HepG2 (cell line): ENCODE measurements around the gene CAMK1. TPM values are rescaled to one million over a fixed set of nuclear protein-coding genes. Genes with fewer than 3 reads are reported as not detected.

ENCODE experiments used
- ATAC-seq: fragments of 200-7000 bp; cut with Tn5 transposase; 3 replicates; pipeline ENCODE4 v1.9.1; 2020; ENCODE audit warnings: mild to moderate bottlenecking, moderate library complexity
- BruUV-seq: library from RNA; stranded (reverse); fragments of 400-500 nt; replicated peaks from 2 replicates; lab custom pipeline; 2021; lab: Mats Ljungman, UMichigan
- CTCF ChIA-PET: fragments of 300-600 bp; formaldehyde crosslinking; extraction: SDS; loops from one replicate; lab custom pipeline; 2021; ENCODE audit warnings: low total read pairs, inconsistent platforms, low intra/inter-chr PET ratio; lab: Yijun Ruan, JAX
- POLR2A ChIA-PET: fragments of 350-600 bp; sonication (Branson Sonifier 250); formaldehyde crosslinking; loops from one replicate; lab custom pipeline; 2020; ENCODE audit warnings: antibody characterized with exemption, inconsistent platforms; lab: Yijun Ruan, JAX
- DNase-seq: peaks from one replicate; pipeline ENCODE4 v3.0.0-alpha.2; 2015; ENCODE audit warnings: low spot score
- FAIRE-seq: peaks from 3 replicates; lab custom pipeline; 2011; peaks lifted over from hg19 to GRCh38; lab: Jason Lieb, UNC
- H2AFZ ChIP-seq: one replicate; pipeline ENCODE4 v1.6.1; 2011; ENCODE audit warnings: low read length, inconsistent platforms
- H3K27ac ChIP-seq: fragments of 300-600 bp; 3 replicates; pipeline ENCODE4 v1.8.0; 2011; ENCODE audit warnings: mixed run types, mild to moderate bottlenecking, mixed read lengths, low read length, inconsistent platforms; ENCODE audit not compliant: insufficient read depth; ENCODE audit errors: extremely low read length
- H3K27me3 ChIP-seq, 2 experiments: fragments of 200-600 bp in 1 of 2; 2 replicates in 1 of 2; 3 replicates in 1 of 2; pipeline versions ENCODE4 v1.6.0 to v1.8.0; 2011; ENCODE audit warnings: low read length in 2 of 2, mild to moderate bottlenecking in 2 of 2, moderate library complexity in 2 of 2, inconsistent platforms in 1 of 2; ENCODE audit not compliant: insufficient read depth in 2 of 2, control insufficient read depth in 1 of 2
- H3K36me3 ChIP-seq, 2 experiments: fragments of 200-600 bp in 1 of 2; replicated peaks in 1 of 2; 2 replicates in 1 of 2; 3 replicates in 1 of 2; pipeline versions ENCODE4 v1.5.1 to v1.8.0; 2011; ENCODE audit warnings: low read length in 2 of 2, inconsistent platforms in 1 of 2; ENCODE audit not compliant: insufficient read depth in 2 of 2, control insufficient read depth in 1 of 2
- H3K4me1 ChIP-seq: 2 replicates; pipeline ENCODE4 v1.5.1; 2012; ENCODE audit warnings: low read length, inconsistent platforms; ENCODE audit not compliant: insufficient read depth
- H3K4me2 ChIP-seq: 2 replicates; pipeline ENCODE4 v1.6.0; 2011; ENCODE audit warnings: low read depth, low read length, inconsistent platforms
- H3K4me3 ChIP-seq, 3 experiments: fragments of 200-600 bp in 1 of 3; sonication (generic), shearing (Covaris generic) in 1 of 3; replicated peaks in 1 of 3; 2 replicates each; pipeline ENCODE4 v1.5.1; 2011 to 2016; ENCODE audit warnings: low read length in 3 of 3, inconsistent platforms in 2 of 3, low read depth in 2 of 3, mild to moderate bottlenecking in 2 of 3, control low read depth in 1 of 3, mixed read lengths in 1 of 3; ENCODE audit not compliant: insufficient read depth in 1 of 3
- H3K79me2 ChIP-seq: one replicate; pipeline ENCODE4 v1.6.1; 2011; ENCODE audit warnings: low read length, inconsistent platforms; ENCODE audit not compliant: insufficient read depth
- H3K9ac ChIP-seq: 2 replicates; pipeline ENCODE4 v1.6.0; 2011; ENCODE audit warnings: mild to moderate bottlenecking, low read depth, low read length, inconsistent platforms; ENCODE audit not compliant: insufficient read depth
- H3K9me3 ChIP-seq: 2 replicates; pipeline ENCODE4 v1.5.1; 2012; ENCODE audit warnings: mild to moderate bottlenecking, low read length
- H4K20me1 ChIP-seq: 2 replicates; pipeline ENCODE4 v1.6.0; 2011; ENCODE audit warnings: inconsistent platforms, mild to moderate bottlenecking, low read length, moderate library complexity; ENCODE audit not compliant: insufficient read depth
- ARNT2 ChIP-seq: sonication (generic); formaldehyde crosslinking; IDR thresholded peaks from 2 replicates; pipeline ENCODE4 v1.8.0; 2022; ENCODE audit warnings: mild to moderate bottlenecking, low read depth, missing genetic modification reagents, moderate library complexity
- GTF2F1 ChIP-seq: fragments of 150-350 bp; IDR thresholded peaks from 2 replicates; pipeline ENCODE4 v1.6.1; 2014; ENCODE audit warnings: low read length
- KAT7 ChIP-seq: IDR thresholded peaks from 2 replicates; pipeline ENCODE4 v1.6.1; 2018; ENCODE audit warnings: borderline replicate concordance, missing compliant biosample characterization
- KDM2A ChIP-seq: sonication (generic); formaldehyde crosslinking; IDR thresholded peaks from 2 replicates; pipeline ENCODE4 v1.4.0; 2020; ENCODE audit warnings: low read depth, missing genetic modification reagents, borderline replicate concordance
- LRRFIP1 ChIP-seq: sonication (generic); formaldehyde crosslinking; conservative IDR thresholded peaks from 2 replicates; pipeline ENCODE4 v1.4.0; 2020; ENCODE audit warnings: missing genetic modification reagents
- MED8 ChIP-seq: sonication (generic); formaldehyde crosslinking; IDR thresholded peaks from 2 replicates; pipeline ENCODE4 v1.8.1; 2023; ENCODE audit warnings: mild to moderate bottlenecking, missing genetic modification reagents; ENCODE audit not compliant: insufficient replicate concordance
- MNT ChIP-seq: fragments of 450-650 bp; IDR thresholded peaks from 2 replicates; pipeline ENCODE4 v1.6.1; 2016
- NAIF1 ChIP-seq: sonication (generic); formaldehyde crosslinking; IDR thresholded peaks from 2 replicates; pipeline ENCODE4 v1.5.0; 2020; ENCODE audit warnings: mild to moderate bottlenecking, missing genetic modification reagents, borderline replicate concordance
- RORA ChIP-seq: sonication (generic); formaldehyde crosslinking; IDR thresholded peaks from 2 replicates; pipeline ENCODE4 v1.5.0; 2020; ENCODE audit warnings: mild to moderate bottlenecking, missing genetic modification reagents, moderate library complexity
- SMAD1 ChIP-seq: sonication (generic); formaldehyde crosslinking; IDR thresholded peaks from 2 replicates; pipeline ENCODE4 v1.4.0; 2020; ENCODE audit warnings: missing genetic modification reagents, low read depth, mild to moderate bottlenecking, borderline replicate concordance
- STAT5B ChIP-seq: sonication (generic); formaldehyde crosslinking; IDR thresholded peaks from 2 replicates; pipeline ENCODE4 v1.4.0; 2020; ENCODE audit warnings: missing genetic modification reagents
- ZFP41 ChIP-seq: sonication (generic); formaldehyde crosslinking; IDR thresholded peaks from 2 replicates; pipeline ENCODE4 v1.4.0; 2020; ENCODE audit warnings: mild to moderate bottlenecking, missing genetic modification reagents, borderline replicate concordance
- ZKSCAN1 ChIP-seq: fragments of 150-350 bp; IDR thresholded peaks from 2 replicates; pipeline ENCODE4 v1.6.1; 2014; ENCODE audit warnings: low read length
- ZNF121 ChIP-seq: sonication (generic); formaldehyde crosslinking; IDR thresholded peaks from 2 replicates; pipeline ENCODE4 v1.5.0; 2020; ENCODE audit warnings: mild to moderate bottlenecking, missing genetic modification reagents
- ZNF20 ChIP-seq: sonication (generic); formaldehyde crosslinking; IDR thresholded peaks from 2 replicates; pipeline ENCODE4 v1.4.0; 2020; ENCODE audit warnings: mild to moderate bottlenecking, moderate library complexity, missing genetic modification reagents
- ZNF282 ChIP-seq: fragments of 450-650 bp; IDR thresholded peaks from 2 replicates; pipeline ENCODE4 v1.6.1; 2018; ENCODE audit not compliant: partially characterized antibody
- WGBS: methylation state at CpG from one replicate; pipeline ENCODE4 v1.1.6; 2017; ENCODE audit warnings: low lambda C conversion rate; 5-methylcytosine and 5-hydroxymethylcytosine counted together
- in situ Hi-C: cut with HindIII; loops from 2 replicates; pipeline ENCODE4 v1.10.0; 2017; ENCODE audit warnings: low pct_unique_long_range_greater_than_20kb; ENCODE audit not compliant: extremely low pct_ligation_motif_present
- intact Hi-C: fragments of 100-400 bp; cut with micrococcal nuclease; formaldehyde crosslinking; loops from one replicate; pipeline ENCODE4 v1.10.0; 2022; ENCODE audit not compliant: unreplicated experiment
- polyA plus RNA-seq, 8 experiments: library from polyadenylated mRNA; depleted of rRNA in 3 of 8; stranded (reverse) in 7 of 8; unstranded in 1 of 8; fragments of >200 nt; fragmentation: Illumina TruSeq in 4 of 8; extraction: Trizol in 4 of 8; gene quantifications; 2 replicates each; pipeline versions ENCODE4 v1.2.1 to v1.2.3, GENCODE V29; 2011 to 2016; ENCODE audit warnings: low read depth in 4 of 8, missing spikeins in 1 of 8, mixed read lengths in 1 of 8; ENCODE audit not compliant: insufficient read depth in 1 of 8
- total RNA-seq, 5 experiments: library from RNA; depleted of rRNA; stranded (reverse); fragments of >200 nt; fragmentation: Illumina TruSeq; extraction: Trizol; gene quantifications; 2 replicates each; pipeline ENCODE4 v1.2.3, GENCODE V29; 2016; ENCODE audit warnings: low read depth in 1 of 5

The CAMK1 gene
- total and polyA plus RNA-seq, 2 of the 13 experiments (the other 11 are each of a cell fraction or from before 2014, with no cell fraction given), result 26.4 to 53.3 TPM

DNA sequence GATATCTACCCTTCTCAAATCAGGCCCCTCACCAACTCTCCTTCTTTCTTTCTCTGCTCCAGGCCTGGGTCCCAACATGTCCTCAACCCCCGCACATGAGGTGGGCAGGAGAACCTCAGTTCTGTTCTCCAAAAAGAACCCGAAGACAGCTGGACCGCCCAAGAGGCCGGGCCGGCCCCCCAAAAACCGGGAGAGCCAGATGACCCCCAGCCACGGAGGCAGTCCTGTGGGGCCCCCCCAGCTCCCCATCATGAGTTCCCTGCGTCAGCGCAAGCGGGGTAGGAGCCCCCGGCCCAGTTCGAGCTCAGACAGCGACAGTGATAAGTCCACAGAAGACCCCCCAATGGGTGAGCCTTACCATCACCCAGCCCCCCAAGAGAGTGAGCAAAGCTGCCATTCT, 25.6 kb downstream of the CAMK1 start:
- no peak for DNase-seq
- intact Hi-C loops (no loop called here), in situ Hi-C loops (no loop called here)
- Histone ChIP-seq H3K27ac (no peak overlapping the region), H3K79me2 (no peaks in the 10 kb centered on the region), H3K4me1 (peaks cover 5% of the 10 kb centered on the region; the same call in 1 of the 2 replicates), H3K4me3 (no peak overlapping the region), H3K27me3 (no peaks in the 10 kb centered on the region), H4K20me1 (no peaks in the 10 kb centered on the region), H3K9ac (no peak overlapping the region), H2AFZ (no peak overlapping the region), H3K9me3 (no peaks in the 10 kb centered on the region), H3K36me3 (peaks cover 50 to 81% of the 10 kb centered on the region in 2 experiments), H3K4me2 (no peak overlapping the region)
- ChIA-PET POLR2A (no interaction called here), CTCF (no interaction called here)
- 97% methylated on average over 13 of the region's 13 CpGs for WGBS
- no peak for FAIRE-seq
- BruUV-seq, result no TSS peak
- TF ChIP-seq LRRFIP1 (CRISPR knock-in tag) (no peak), ZNF282 (no peak), GTF2F1 (no peak)
- ATAC-seq, result no peak

- no TSS peak for BruUV-seq
- Histone ChIP-seq H3K4me2 (no peak overlapping the region), H3K4me3 (no peak overlapping the region), H3K27ac (no peak overlapping the region), H3K27me3 (no peaks in the 10 kb centered on the region), H3K9ac (no peak overlapping the region), H3K36me3 (peaks cover 52 to 87% of the 10 kb centered on the region in 2 experiments), H3K9me3 (no peaks in the 10 kb centered on the region), H3K4me1 (no peaks in the 10 kb centered on the region), H3K79me2 (no peaks in the 10 kb centered on the region), H2AFZ (no peak overlapping the region), H4K20me1 (no peaks in the 10 kb centered on the region)
- CTCF ChIA-PET, result no interaction called here
- POLR2A ChIA-PET, result no interaction called here
- intact Hi-C loops, result no loop called here
- DNase-seq (no peak), FAIRE-seq (no peak), ATAC-seq (no peak)
- in situ Hi-C loops, result no loop called here
- 99% methylated on average over 18 of the region's 18 CpGs for WGBS
- no peak for TF ChIP-seq NAIF1
- TF ChIP-seq KAT7 (CRISPR knock-in tag), result no peak
- TF ChIP-seq RORA (CRISPR knock-in tag), result no peak
- no peak for TF ChIP-seq KDM2A (CRISPR knock-in tag)
- no peak for TF ChIP-seq STAT5B
- no peak for TF ChIP-seq MNT
- no peak for TF ChIP-seq ZKSCAN1
- TF ChIP-seq SMAD1, result no peak
- no peak for TF ChIP-seq MED8 (CRISPR knock-in tag)
- TF ChIP-seq ZNF121, result no peak
- no peak for TF ChIP-seq ARNT2 (CRISPR knock-in tag)
- TF ChIP-seq ZNF20 (CRISPR knock-in tag), result no peak
- TF ChIP-seq ZFP41 (CRISPR knock-in tag), result no peak
Observed at GRCh38 chr3:9743548-9743947, 26.2 kb downstream of the CAMK1 start.
